Mucosa of descending colon (tissue), 3 donors: Measurements from ENCODE around the gene TBC1D12. TPM values are rescaled to one million over a fixed set of nuclear protein-coding genes. Genes with fewer than 3 reads are reported as not detected.

Experiments used
- ATAC-seq: fragments of 200-7000 bp; cut with Tn5 transposase; one replicate; pipeline ENCODE4 v1.9.1; 2020; ENCODE audit warnings: mild to moderate bottlenecking, moderate library complexity
- DNase-seq, 3 donors: peaks; one replicate each; pipeline ENCODE4 v3.0.0-alpha.2; 2020
- H3K36me3 ChIP-seq: fragments of 200-600 bp; one replicate; pipeline ENCODE4 v1.8.0; 2021; ENCODE audit warnings: low read depth, mild to moderate bottlenecking
- H3K4me1 ChIP-seq: fragments of 200-600 bp; one replicate; pipeline ENCODE4 v1.8.0; 2021; ENCODE audit warnings: low read depth, mild to moderate bottlenecking
- H3K4me3 ChIP-seq: fragments of 200-600 bp; one replicate; pipeline ENCODE4 v1.8.0; 2021; ENCODE audit warnings: mild to moderate bottlenecking
- H3K9me3 ChIP-seq: fragments of 200-600 bp; one replicate; pipeline ENCODE4 v1.8.0; 2021; ENCODE audit warnings: mild to moderate bottlenecking
- intact Hi-C, 2 donors: fragments of 100-400 bp; cut with DNase I in 1 of 2; cut with micrococcal nuclease in 1 of 2; formaldehyde crosslinking; loops; one replicate each; pipeline versions ENCODE4 v1.11.0 to v1.11.1; 2022; cut with DNase I, micrococcal nuclease
- total RNA-seq, 3 donors: library from RNA; stranded (reverse); fragmentation: NEBNext Ultra II Directional in 2 of 3; extraction: Animal tissue kit (Norgen Biotek cat#: 25700) in 2 of 3; gene quantifications; one replicate each; pipeline versions ENCODE4 v1.2.1 to v1.2.4, GENCODE V29; 2021 to 2023
- TF ChIP-seq, protein P1 (sequence below): fragments of 200-600 bp; IDR thresholded peaks from one replicate; pipeline ENCODE4 v1.8.0; 2022; ENCODE audit warnings: antibody characterized with exemption, mild to moderate bottlenecking
- donor health status: DM: no; HTN: no; CAD: no; lungs with moderate emphysema.
- donor health status: DM: no; HTN: no; CAD: no.
- donor health status: DM: no; HTN: yes; CAD: no.

The TBC1D12 gene
- total RNA-seq, 3 donors from 2014 or later = 13.6 to 20.2 (median 18.5) TPM

DNA sequence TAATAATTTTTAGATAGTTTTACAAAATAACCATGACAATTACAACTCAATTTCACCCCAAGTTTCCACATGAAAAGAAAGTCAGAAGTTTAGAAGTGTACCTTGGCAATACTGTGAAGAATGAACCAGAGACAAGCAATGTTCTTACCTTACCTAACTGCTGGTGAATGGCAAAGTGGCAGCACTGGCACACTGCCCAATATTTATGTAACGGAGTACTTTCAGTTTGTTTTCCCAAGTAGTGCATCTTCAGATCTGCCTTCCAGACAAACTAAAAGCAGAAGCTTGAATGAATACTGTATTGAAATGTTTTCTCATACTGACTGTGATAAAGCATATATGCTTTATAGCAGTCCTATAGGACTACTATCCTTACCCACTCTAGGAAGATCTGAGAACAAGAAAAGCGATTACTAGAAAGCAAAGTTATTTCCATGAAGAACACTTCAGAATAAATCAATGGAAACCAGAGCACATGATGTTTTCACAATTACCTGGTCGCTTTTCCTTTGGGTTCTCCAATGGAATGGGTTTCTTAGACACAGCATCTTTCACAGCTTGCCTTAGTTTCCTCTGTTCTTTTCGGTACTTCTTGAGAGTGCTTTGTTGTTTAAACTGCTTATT, 41.1 kb upstream of the TBC1D12 start:
- DNase-seq (peak in 1 of 3 donors; percentile 60), ATAC-seq (no peak)
- H3K36me3 ChIP-seq = no peaks in the 10 kb centered on the region
- TF ChIP-seq, protein P1, sequence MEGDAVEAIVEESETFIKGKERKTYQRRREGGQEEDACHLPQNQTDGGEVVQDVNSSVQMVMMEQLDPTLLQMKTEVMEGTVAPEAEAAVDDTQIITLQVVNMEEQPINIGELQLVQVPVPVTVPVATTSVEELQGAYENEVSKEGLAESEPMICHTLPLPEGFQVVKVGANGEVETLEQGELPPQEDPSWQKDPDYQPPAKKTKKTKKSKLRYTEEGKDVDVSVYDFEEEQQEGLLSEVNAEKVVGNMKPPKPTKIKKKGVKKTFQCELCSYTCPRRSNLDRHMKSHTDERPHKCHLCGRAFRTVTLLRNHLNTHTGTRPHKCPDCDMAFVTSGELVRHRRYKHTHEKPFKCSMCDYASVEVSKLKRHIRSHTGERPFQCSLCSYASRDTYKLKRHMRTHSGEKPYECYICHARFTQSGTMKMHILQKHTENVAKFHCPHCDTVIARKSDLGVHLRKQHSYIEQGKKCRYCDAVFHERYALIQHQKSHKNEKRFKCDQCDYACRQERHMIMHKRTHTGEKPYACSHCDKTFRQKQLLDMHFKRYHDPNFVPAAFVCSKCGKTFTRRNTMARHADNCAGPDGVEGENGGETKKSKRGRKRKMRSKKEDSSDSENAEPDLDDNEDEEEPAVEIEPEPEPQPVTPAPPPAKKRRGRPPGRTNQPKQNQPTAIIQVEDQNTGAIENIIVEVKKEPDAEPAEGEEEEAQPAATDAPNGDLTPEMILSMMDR = no peak
- intact Hi-C loops = no loop called here
- H3K9me3 ChIP-seq = no peaks in the 10 kb centered on the region
- peaks cover 9% of the 10 kb centered on the region for H3K4me1 ChIP-seq
- H3K4me3 ChIP-seq = no peak overlapping the region

DNA sequence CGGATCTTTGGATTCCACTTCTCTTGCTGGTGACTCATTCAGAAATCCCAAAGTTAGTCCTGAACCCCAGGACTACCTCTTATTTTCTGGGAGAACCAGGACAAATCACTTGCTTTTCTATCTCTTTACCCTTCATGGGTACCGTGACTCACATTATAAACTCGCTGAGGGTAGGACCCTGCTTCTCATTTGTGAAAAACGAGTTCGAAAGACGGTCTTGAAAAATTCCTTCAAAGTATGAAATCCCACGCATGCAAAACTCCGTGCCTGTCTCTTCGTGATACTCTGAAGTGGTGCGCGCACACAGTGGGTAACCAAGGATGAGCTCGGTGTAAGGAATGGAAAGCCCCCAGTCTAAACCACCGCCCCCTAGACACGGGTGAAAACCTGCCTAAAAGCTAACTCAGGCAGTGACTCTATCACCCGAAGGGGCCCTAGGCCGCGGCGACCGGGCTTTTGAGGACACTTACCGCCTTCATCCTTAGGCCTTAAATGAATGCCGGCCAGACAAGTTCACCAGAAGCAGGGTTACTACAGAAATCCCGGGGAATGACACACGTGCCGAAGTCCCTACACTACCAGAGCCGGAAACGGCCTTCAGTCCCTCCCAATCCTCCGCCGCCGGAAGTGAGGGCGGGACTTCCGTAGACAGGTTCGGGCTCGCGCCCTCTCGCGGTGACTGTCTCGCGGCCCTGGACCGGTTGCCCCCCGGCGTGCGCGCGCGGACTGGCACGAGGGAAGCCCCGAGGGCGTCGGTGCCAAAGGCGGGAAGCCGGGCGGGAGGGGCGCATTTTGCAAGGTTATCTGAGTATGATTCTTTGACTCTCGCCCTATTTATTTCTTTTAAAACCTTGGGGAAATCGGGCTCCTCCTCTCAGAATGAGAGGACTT, 39.7 kb upstream of the TBC1D12 start, which contains the start of gene NOC3L:
Gene NOC3L, minus strand, starts transcription at position 580 of the 891 bp plus-strand sequence. Its CDS starts 101 bp downstream, at position 479.
- H3K36me3 ChIP-seq = no peaks in the 10 kb centered on the region
- peak within 1 kb of the TSS; percentile 29 for H3K4me3 ChIP-seq
- peak; percentile 100 for ATAC-seq
- H3K4me1 ChIP-seq = peaks cover 9% of the 10 kb centered on the region
- TF ChIP-seq, protein P1 = peak; percentile 85
- DNase-seq = peak; percentile 97 to 98 (median 98)
- no peaks in the 10 kb centered on the region for H3K9me3 ChIP-seq
- intact Hi-C loops = no loop called here

DNA sequence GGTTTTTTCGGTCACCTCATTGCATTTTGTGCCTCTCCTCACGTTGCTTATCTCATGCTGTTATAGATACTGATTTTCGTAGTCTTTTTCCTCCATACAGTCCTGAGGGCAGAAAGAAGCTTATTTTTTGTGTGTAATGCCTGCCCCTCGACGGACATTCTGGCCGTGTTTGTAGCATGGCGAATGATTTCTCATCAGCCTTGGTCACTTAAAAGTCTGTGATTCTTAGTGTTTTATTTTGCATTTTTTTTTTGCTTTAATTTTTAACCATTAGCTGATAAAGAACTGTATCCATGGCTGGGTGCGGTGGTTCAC, 39.1 kb upstream of the TBC1D12 start:
- Histone ChIP-seq H3K4me3 (peak overlapping the region; percentile 29), H3K9me3 (no peaks in the 10 kb centered on the region), H3K36me3 (no peaks in the 10 kb centered on the region), H3K4me1 (peaks cover 9% of the 10 kb centered on the region)
- no peak for DNase-seq
- peak; percentile 40 for ATAC-seq
- TF ChIP-seq, protein P1 = no peak
- intact Hi-C loops = no loop called here

DNA sequence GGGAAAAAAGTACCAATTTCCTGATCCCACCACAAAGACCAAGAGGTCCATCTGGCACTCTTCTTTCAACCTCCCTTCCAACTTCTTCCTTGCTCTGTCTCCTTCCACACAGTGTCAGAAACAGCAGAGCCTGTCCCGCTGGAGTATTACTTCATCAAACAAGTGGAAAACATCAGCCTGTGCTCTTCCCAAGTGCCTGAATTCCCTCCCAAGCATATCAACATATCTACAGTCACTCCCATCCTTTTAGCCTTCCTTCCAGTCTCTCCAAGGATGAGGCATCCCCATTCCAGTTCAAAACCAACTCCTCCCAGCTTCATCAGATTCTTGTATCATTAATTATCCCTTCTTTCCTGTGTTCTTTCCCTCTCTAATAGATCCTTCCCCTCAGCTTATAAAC, 37.9 kb upstream of the TBC1D12 start:
- no peaks in the 10 kb centered on the region for H3K9me3 ChIP-seq
- no peak overlapping the region for H3K4me3 ChIP-seq
- H3K36me3 ChIP-seq = no peaks in the 10 kb centered on the region
- intact Hi-C loops = no loop called here
- H3K4me1 ChIP-seq = peaks cover 9% of the 10 kb centered on the region
- no peak for ATAC-seq
- DNase-seq = no peak
- TF ChIP-seq, protein P1 = no peak

DNA sequence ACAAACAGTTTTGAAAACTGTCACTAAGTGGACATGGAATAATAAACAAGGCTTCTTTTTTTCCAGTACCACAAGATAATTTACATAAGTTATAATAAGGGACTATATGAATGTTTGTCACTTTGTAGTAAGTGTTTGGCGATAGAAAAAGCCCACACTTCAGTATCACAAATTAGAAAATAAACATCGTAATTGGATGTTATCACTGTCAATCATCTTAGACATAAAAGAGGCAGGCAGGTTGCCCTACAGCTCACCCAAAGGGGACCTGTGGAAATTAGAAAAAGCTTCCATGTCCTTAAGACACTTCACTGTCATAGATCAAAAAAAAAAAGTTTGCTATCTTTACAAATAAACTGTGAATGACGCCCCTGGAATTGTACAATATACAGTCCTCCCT, 36.0 kb upstream of the TBC1D12 start:
- intact Hi-C loops = no loop called here
- Histone ChIP-seq H3K4me1 (peaks cover 4% of the 10 kb centered on the region), H3K9me3 (no peaks in the 10 kb centered on the region), H3K4me3 (no peak overlapping the region), H3K36me3 (no peaks in the 10 kb centered on the region)
- DNase-seq (no peak), ATAC-seq (no peak)
- TF ChIP-seq, protein P1 = no peak
